Endothelial cell of umbilical vein (primary cell): ENCODE results near the gene AKAP13. TPM values are rescaled to one million over a fixed set of nuclear protein-coding genes. Genes with fewer than 3 reads are reported as not detected.

Source experiments
- BruUV-seq: library from RNA; stranded (reverse); fragments of 400-500 nt; replicated peaks from 2 replicates; lab custom pipeline; 2021; lab: Mats Ljungman, UMichigan
- CTCF ChIA-PET: fragments of 300-600, 350-600 bp; sonication (Branson Sonifier 250); formaldehyde crosslinking; loops from one replicate; lab custom pipeline; 2021; ENCODE audit warnings: antibody characterized with exemption, inconsistent platforms; lab: Charles Lee
- POLR2A ChIA-PET: fragments of 300-600, 350-600 bp; sonication (Branson Sonifier 250); formaldehyde crosslinking; loops from one replicate; lab custom pipeline; 2021; ENCODE audit warnings: antibody characterized with exemption, inconsistent platforms; lab: Charles Lee
- DNase-seq: peaks from one replicate; pipeline ENCODE4 v3.0.0-alpha.2; 2011; ENCODE audit warnings: low read depth, low spot score
- FAIRE-seq: peaks from 2 replicates; lab custom pipeline; 2011; peaks lifted over from hg19 to GRCh38; lab: Jason Lieb, UNC
- H2AFZ ChIP-seq: 2 replicates; pipeline ENCODE4 v1.6.0; 2012; ENCODE audit warnings: low read depth, low read length, control low read depth, inconsistent platforms
- H3K27ac ChIP-seq: 2 replicates; pipeline ENCODE4 v1.5.1; 2011; ENCODE audit warnings: low read depth, mild to moderate bottlenecking, control low read depth, low read length, moderate library complexity; ENCODE audit not compliant: insufficient read depth
- H3K27me3 ChIP-seq, 2 experiments: 2 replicates each; pipeline versions ENCODE4 v1.6.0 to v1.6.1; 2011; ENCODE audit warnings: low read length in 2 of 2, mixed read lengths in 1 of 2; ENCODE audit not compliant: control insufficient read depth in 2 of 2, insufficient read depth in 2 of 2
- H3K36me3 ChIP-seq, 2 experiments: 2 replicates in 1 of 2; 3 replicates in 1 of 2; pipeline ENCODE4 v1.5.1; 2011; ENCODE audit warnings: low read length in 2 of 2, mild to moderate bottlenecking in 1 of 2, moderate library complexity in 1 of 2; ENCODE audit not compliant: control insufficient read depth in 2 of 2, insufficient read depth in 2 of 2; ENCODE audit errors: extremely low read depth in 1 of 2
- H3K4me1 ChIP-seq: 3 replicates; pipeline ENCODE4 v1.5.1; 2011; ENCODE audit warnings: mild to moderate bottlenecking, low read length; ENCODE audit not compliant: control insufficient read depth, insufficient read depth; ENCODE audit errors: extremely low read depth
- H3K4me2 ChIP-seq: 2 replicates; pipeline ENCODE4 v1.6.1; 2011; ENCODE audit warnings: low read length, control low read depth, mixed read lengths; ENCODE audit not compliant: insufficient read depth
- H3K4me3 ChIP-seq, 3 experiments: fragments of 200-600 bp in 1 of 3; sonication (generic), shearing (Covaris generic) in 1 of 3; replicated peaks in 1 of 3; 2 replicates each; pipeline ENCODE4 v1.5.1; 2011 to 2016; ENCODE audit warnings: control low read depth in 3 of 3, low read length in 3 of 3, mild to moderate bottlenecking in 2 of 3, inconsistent platforms in 1 of 3, low read depth in 1 of 3, moderate library complexity in 1 of 3; ENCODE audit not compliant: insufficient read depth in 1 of 3
- H3K79me2 ChIP-seq: 2 replicates; pipeline ENCODE4 v1.6.0; 2012; ENCODE audit warnings: low read length, inconsistent platforms; ENCODE audit not compliant: control insufficient read depth, insufficient read depth
- H3K9ac ChIP-seq: replicated peaks from 2 replicates; pipeline ENCODE3; 2011; ENCODE audit warnings: low read length, control low read depth; ENCODE audit not compliant: insufficient read depth; ENCODE audit errors: extremely low read depth
- H3K9me1 ChIP-seq: replicated peaks from 3 replicates; pipeline ENCODE4 v1.6.0; 2011; ENCODE audit warnings: mild to moderate bottlenecking, low read length; ENCODE audit not compliant: control insufficient read depth, insufficient read depth; ENCODE audit errors: extremely low read depth
- H3K9me3 ChIP-seq: replicated peaks from 2 replicates; pipeline ENCODE4 v1.5.1; 2012; ENCODE audit warnings: low read length, inconsistent platforms; ENCODE audit not compliant: control insufficient read depth, insufficient read depth
- H4K20me1 ChIP-seq: replicated peaks from 2 replicates; pipeline ENCODE3; 2011; ENCODE audit warnings: mild to moderate bottlenecking, low read length; ENCODE audit not compliant: control insufficient read depth, insufficient read depth; ENCODE audit errors: extremely low read depth
- EZH2 ChIP-seq: IDR thresholded peaks from 2 replicates; pipeline ENCODE4 v1.6.1; 2012; ENCODE audit warnings: borderline replicate concordance, low read depth, mild to moderate bottlenecking, moderate library complexity, low read length, inconsistent platforms; ENCODE audit not compliant: severe bottlenecking
- FOS ChIP-seq: IDR thresholded peaks from 2 replicates; pipeline ENCODE4 v1.6.1; 2011; ENCODE audit warnings: mild to moderate bottlenecking, low read length, moderate library complexity, borderline replicate concordance; ENCODE audit not compliant: insufficient read depth
- GATA2 ChIP-seq: IDR thresholded peaks from 2 replicates; pipeline ENCODE4 v1.7.0; 2011; ENCODE audit warnings: low read depth, mild to moderate bottlenecking, moderate library complexity, mixed read lengths, low read length; ENCODE audit not compliant: insufficient read length, insufficient read depth
- JUN ChIP-seq: IDR thresholded peaks from 2 replicates; pipeline ENCODE4 v1.6.1; 2011; ENCODE audit warnings: borderline replicate concordance, low read depth; ENCODE audit not compliant: insufficient read length, insufficient read depth
- MYC ChIP-seq: IDR thresholded peaks from one replicate; pipeline ENCODE4 v1.6.1; 2011; ENCODE audit warnings: mild to moderate bottlenecking, low read depth, low read length
- POLR2A ChIP-seq: IDR thresholded peaks from 2 replicates; pipeline ENCODE4 v1.6.1; 2012; ENCODE audit warnings: low read depth, mild to moderate bottlenecking, control low read depth, low read length
- POLR2AphosphoS5 ChIP-seq: IDR thresholded peaks from 2 replicates; pipeline ENCODE4 v1.6.1; 2012; ENCODE audit warnings: low read depth, mild to moderate bottlenecking, control low read depth, low read length, moderate library complexity; ENCODE audit not compliant: insufficient read depth
- dilution Hi-C: fragments of 300-500 bp; cut with MboI; formaldehyde crosslinking; loops from one replicate; pipeline ENCODE4 v1.15.0; 2019; ENCODE audit warnings: low sequenced_read_pairs; ENCODE audit not compliant: extremely low pct_ligation_motif_present
- intact Hi-C: fragments of 100-400 bp; cut with micrococcal nuclease; formaldehyde crosslinking; loops from one replicate; pipeline ENCODE4 v1.10.0; 2022
- polyA plus RNA-seq, 4 experiments: library from polyadenylated mRNA; depleted of rRNA in 3 of 4; stranded (reverse) in 3 of 4; unstranded in 1 of 4; fragments of >200 nt; gene quantifications; 2 replicates each; pipeline versions ENCODE4 v1.2.1 to v1.2.3, GENCODE V29; 2011 to 2012; ENCODE audit warnings: missing spikeins in 1 of 4
- total RNA-seq: library from RNA; stranded (reverse); gene quantifications from 2 replicates; pipeline ENCODE4 v1.2.3, GENCODE V29; 2021
- TF ChIP-seq, protein P1 (sequence below), 2 donors: IDR thresholded peaks; 1 replicate in 1 of 2; 2 replicates in 1 of 2; pipeline ENCODE4 v1.5.1; 2011; ENCODE audit warnings: low read length in 2 of 2, mild to moderate bottlenecking in 2 of 2, moderate library complexity in 2 of 2, control low read depth in 1 of 2, inconsistent platforms in 1 of 2, low read depth in 1 of 2; ENCODE audit not compliant: insufficient read depth in 1 of 2; ENCODE audit errors: extremely low read depth in 1 of 2
- TF ChIP-seq, protein P2 (sequence below): IDR thresholded peaks from 2 replicates; pipeline ENCODE4 v1.6.1; 2011; ENCODE audit not compliant: insufficient read depth, insufficient read length

The AKAP13 gene
- total and polyA plus RNA-seq, 2 donors (not counting 3 experiments of a cell fraction or from before 2014, with no cell fraction given): 22.8 to 87.8 TPM

DNA sequence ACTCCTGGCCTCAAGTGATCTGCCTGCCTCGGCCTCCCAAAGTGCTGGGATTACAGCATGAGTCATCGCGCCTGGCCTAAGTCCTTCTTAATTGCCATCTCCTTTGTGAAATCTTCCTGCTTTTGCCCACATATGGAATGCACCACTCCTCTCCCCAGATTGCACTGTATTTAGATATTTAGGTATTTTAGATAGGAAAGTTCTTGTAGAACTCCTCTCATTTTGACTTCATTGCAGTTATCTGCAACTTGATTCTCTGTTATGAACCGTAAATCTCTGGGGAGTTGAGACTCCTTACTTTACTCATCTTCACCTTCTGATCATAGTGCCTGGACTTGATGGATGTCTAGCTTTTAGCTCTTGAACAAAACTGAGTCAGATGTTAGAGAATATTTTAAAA, 150.7 kb downstream of the AKAP13 start:
- Histone ChIP-seq H3K9me3 (no peaks in the 10 kb centered on the region), H3K36me3 (peaks cover 0 to 4% of the 10 kb centered on the region in 2 experiments), H3K4me2 (no peak overlapping the region), H3K9ac (no peak overlapping the region), H3K9me1 (no peaks in the 10 kb centered on the region), H3K27ac (no peak overlapping the region), H4K20me1 (peaks cover 3% of the 10 kb centered on the region), H3K27me3 (no peaks in the 10 kb centered on the region), H3K4me1 (peaks cover 13% of the 10 kb centered on the region), H3K79me2 (no peaks in the 10 kb centered on the region), H2AFZ (no peak overlapping the region), H3K4me3 (no peak overlapping the region)
- BruUV-seq: no TSS peak
- dilution Hi-C loops: no loop called here
- no peak for DNase-seq
- ChIA-PET CTCF (interaction anchor here (1.3 kb wide), 1 partner anchor 12 kb away, joined by 5 read pairs; no protein-coding TSS in a partner anchor), POLR2A (no interaction called here)
- intact Hi-C loops: no loop called here
- no peak for FAIRE-seq
- TF ChIP-seq EZH2: no peak
- no peak for TF ChIP-seq JUN
- TF ChIP-seq POLR2A: no peak
- TF ChIP-seq GATA2: no peak
- TF ChIP-seq, protein P1, sequence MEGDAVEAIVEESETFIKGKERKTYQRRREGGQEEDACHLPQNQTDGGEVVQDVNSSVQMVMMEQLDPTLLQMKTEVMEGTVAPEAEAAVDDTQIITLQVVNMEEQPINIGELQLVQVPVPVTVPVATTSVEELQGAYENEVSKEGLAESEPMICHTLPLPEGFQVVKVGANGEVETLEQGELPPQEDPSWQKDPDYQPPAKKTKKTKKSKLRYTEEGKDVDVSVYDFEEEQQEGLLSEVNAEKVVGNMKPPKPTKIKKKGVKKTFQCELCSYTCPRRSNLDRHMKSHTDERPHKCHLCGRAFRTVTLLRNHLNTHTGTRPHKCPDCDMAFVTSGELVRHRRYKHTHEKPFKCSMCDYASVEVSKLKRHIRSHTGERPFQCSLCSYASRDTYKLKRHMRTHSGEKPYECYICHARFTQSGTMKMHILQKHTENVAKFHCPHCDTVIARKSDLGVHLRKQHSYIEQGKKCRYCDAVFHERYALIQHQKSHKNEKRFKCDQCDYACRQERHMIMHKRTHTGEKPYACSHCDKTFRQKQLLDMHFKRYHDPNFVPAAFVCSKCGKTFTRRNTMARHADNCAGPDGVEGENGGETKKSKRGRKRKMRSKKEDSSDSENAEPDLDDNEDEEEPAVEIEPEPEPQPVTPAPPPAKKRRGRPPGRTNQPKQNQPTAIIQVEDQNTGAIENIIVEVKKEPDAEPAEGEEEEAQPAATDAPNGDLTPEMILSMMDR (IDR thresholded peaks at IDR 0.05; ENCODE audit: extremely low read depth in 1 of 2, insufficient read depth in 1 of 2, low read depth in 1 of 2, low read length in 2 of 2): no peak
- TF ChIP-seq FOS: no peak
- TF ChIP-seq MYC: no peak
- no peak for TF ChIP-seq POLR2AphosphoS5
- TF ChIP-seq, protein P2, sequence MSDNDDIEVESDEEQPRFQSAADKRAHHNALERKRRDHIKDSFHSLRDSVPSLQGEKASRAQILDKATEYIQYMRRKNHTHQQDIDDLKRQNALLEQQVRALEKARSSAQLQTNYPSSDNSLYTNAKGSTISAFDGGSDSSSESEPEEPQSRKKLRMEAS: no peak
